Neural cell (in vitro differentiated cells): Measurements from ENCODE around the gene SLC38A3. TPM values are rescaled to one million over a fixed set of nuclear protein-coding genes. Genes with fewer than 3 reads are reported as not detected.
"Not testable (repeated sequence)": the region's sequence is repeated elsewhere in the genome, so short reads cannot be mapped to it uniquely, and the experiment has no call there.

ENCODE experiments used
- H2AFZ ChIP-seq: fragments of 200-600, 300-800 bp; sonication (generic), shearing (Covaris generic); 2 replicates; pipeline ENCODE4 v1.6.0; 2014; ENCODE audit warnings: low read depth, mild to moderate bottlenecking, antibody characterized with exemption, low read length, moderate library complexity
- H3F3A ChIP-seq: fragments of 200-600 bp; shearing (Covaris generic); 2 replicates; pipeline ENCODE4 v1.6.1; 2016; ENCODE audit warnings: mild to moderate bottlenecking, moderate library complexity, mixed read lengths, antibody characterized with exemption, low read length; ENCODE audit not compliant: insufficient read depth, poor library complexity, severe bottlenecking
- H3K27ac ChIP-seq: fragments of 200-600, 300-800 bp; sonication (generic), shearing (Covaris generic); 2 replicates; pipeline ENCODE4 v1.5.1; 2014; ENCODE audit warnings: mild to moderate bottlenecking, low read length, moderate library complexity
- H3K27me3 ChIP-seq: fragments of 300-800, 200-600 bp; sonication (generic), shearing (Covaris generic); 2 replicates; pipeline ENCODE4 v1.6.0; 2014; ENCODE audit warnings: mild to moderate bottlenecking, low read depth, low read length, moderate library complexity; ENCODE audit not compliant: insufficient read depth
- H3K36me3 ChIP-seq: fragments of 300-800, 200-600 bp; sonication (generic), shearing (Covaris generic); 2 replicates; pipeline ENCODE4 v1.5.1; 2014; ENCODE audit warnings: mild to moderate bottlenecking, antibody characterized with exemption, low read length, moderate library complexity; ENCODE audit not compliant: insufficient read depth
- H3K4me2 ChIP-seq: fragments of 300-800, 200-600 bp; sonication (generic), shearing (Covaris generic); 2 replicates; pipeline ENCODE4 v1.6.0; 2014; ENCODE audit warnings: mild to moderate bottlenecking, low read length
- H3K4me3 ChIP-seq: fragments of 300-800, 200-600 bp; sonication (generic), shearing (Covaris generic); 2 replicates; pipeline ENCODE4 v1.5.1; 2014; ENCODE audit warnings: mild to moderate bottlenecking, low read length, moderate library complexity
- H3K79me2 ChIP-seq: fragments of 200-600 bp; shearing (Covaris generic); replicated peaks from 2 replicates; pipeline ENCODE4 v1.6.0; 2014; ENCODE audit warnings: mild to moderate bottlenecking, low read length, moderate library complexity; ENCODE audit not compliant: insufficient read depth
- H3K9ac ChIP-seq: fragments of 300-800, 200-600 bp; sonication (generic), shearing (Covaris generic); 2 replicates; pipeline ENCODE4 v1.6.1; 2016; ENCODE audit warnings: mild to moderate bottlenecking, low read length, mixed read lengths
- H3K9me2 ChIP-seq: fragments of 200-600 bp; shearing (Covaris generic); 2 replicates; pipeline ENCODE4 v1.6.1; 2016; ENCODE audit warnings: mild to moderate bottlenecking, low read length, mixed read lengths; ENCODE audit not compliant: insufficient read depth
- H3K9me3 ChIP-seq: fragments of 200-600, 300-800 bp; sonication (generic), shearing (Covaris generic); 2 replicates; pipeline ENCODE4 v1.6.1; 2016; ENCODE audit warnings: mild to moderate bottlenecking, mixed run types, low read length, moderate library complexity, mixed read lengths
- H4K20me1 ChIP-seq: fragments of 200-600 bp; shearing (Covaris generic); 2 replicates; pipeline ENCODE4 v1.6.1; 2016; ENCODE audit warnings: mild to moderate bottlenecking, mixed run types; ENCODE audit not compliant: insufficient read depth
- CTCF ChIP-seq: fragments of 450-650 bp; IDR thresholded peaks from 2 replicates; pipeline ENCODE4 v1.5.1; 2014; ENCODE audit warnings: antibody characterized with exemption, mild to moderate bottlenecking, moderate library complexity; ENCODE audit not compliant: poor library complexity, severe bottlenecking
- EP300 ChIP-seq: fragments of 450-650 bp; conservative IDR thresholded peaks from 2 replicates; pipeline ENCODE4 v1.6.1; 2014; ENCODE audit warnings: antibody characterized with exemption, mild to moderate bottlenecking, moderate library complexity; ENCODE audit not compliant: poor library complexity, severe bottlenecking
- EZH2 ChIP-seq: fragments of 200-600, 300-800 bp; shearing (Covaris generic), sonication (generic); IDR thresholded peaks from 2 replicates; pipeline ENCODE4 v1.6.1; 2014; ENCODE audit warnings: antibody characterized with exemption, low read length, borderline replicate concordance, mild to moderate bottlenecking; ENCODE audit not compliant: insufficient read depth, poor library complexity, severe bottlenecking
- MXI1 ChIP-seq: fragments of 450-650 bp; conservative IDR thresholded peaks from 2 replicates; pipeline ENCODE4 v1.6.1; 2014; ENCODE audit warnings: antibody characterized with exemption, mild to moderate bottlenecking; ENCODE audit not compliant: poor library complexity, severe bottlenecking
- POLR2AphosphoS5 ChIP-seq: IDR thresholded peaks from 2 replicates; pipeline ENCODE4 v1.6.1; 2012
- RAD21 ChIP-seq: fragments of 450-650 bp; conservative IDR thresholded peaks from 2 replicates; pipeline ENCODE4 v1.6.1; 2014; ENCODE audit warnings: antibody characterized with exemption, mild to moderate bottlenecking, moderate library complexity
- REST ChIP-seq: IDR thresholded peaks from 2 replicates; pipeline ENCODE4 v1.6.1; 2012; ENCODE audit warnings: borderline replicate concordance
- SMC3 ChIP-seq: fragments of 450-650 bp; conservative IDR thresholded peaks from 2 replicates; pipeline ENCODE4 v1.6.1; 2014; ENCODE audit warnings: antibody characterized with exemption, mild to moderate bottlenecking, moderate library complexity; ENCODE audit not compliant: poor library complexity
- TAF1 ChIP-seq: IDR thresholded peaks from 2 replicates; pipeline ENCODE4 v1.6.1; 2012; ENCODE audit warnings: low read depth
- polyA plus RNA-seq: library from polyadenylated mRNA; depleted of rRNA; stranded (reverse); fragments of >200 nt; gene quantifications from 2 replicates; pipeline ENCODE4 v1.2.3, GENCODE V29; 2014

The SLC38A3 gene
- polyA plus RNA-seq, 1 donor from 2014 or later = not detected

GRCh38 chr3:50227390-50228183 is 22.5 kb downstream of the SLC38A3 start:
- Histone ChIP-seq H3K36me3 (no peaks in the 10 kb centered on the region), H3K27me3 (no peaks in the 10 kb centered on the region), H3K9me2 (no peaks in the 10 kb centered on the region), H3K79me2 (no peaks in the 10 kb centered on the region), H3K4me3 (peak overlapping the region; percentile 73), H4K20me1 (no peaks in the 10 kb centered on the region), H3F3A (no peaks in the 10 kb centered on the region), H3K9ac (peak overlapping the region; percentile 89), H3K27ac (peak overlapping the region; percentile 87), H2AFZ (peak overlapping the region; percentile 34), H3K9me3 (no peaks in the 10 kb centered on the region), H3K4me2 (peak overlapping the region; percentile 37)
- peak; percentile 93 for TF ChIP-seq RAD21
- peak; percentile 92 for TF ChIP-seq POLR2AphosphoS5
- peak; percentile 24 for TF ChIP-seq MXI1
- peak; percentile 84 for TF ChIP-seq CTCF
- peak; percentile 48 for TF ChIP-seq EP300
- peak; percentile 95 for TF ChIP-seq SMC3
- no peak for TF ChIP-seq TAF1
- no peak for TF ChIP-seq EZH2
- peak; percentile 63 for TF ChIP-seq REST

- not testable (repeated sequence) for H3K9me3 ChIP-seq, H3K27me3 ChIP-seq, H4K20me1 ChIP-seq, H2AFZ ChIP-seq, H3F3A ChIP-seq, H3K36me3 ChIP-seq, H3K9me2 ChIP-seq, H3K79me2 ChIP-seq
- H3K4me3 ChIP-seq = peak overlapping the region; percentile 73
- peak overlapping the region; percentile 37 for H3K4me2 ChIP-seq
- peak overlapping the region; percentile 89 for H3K9ac ChIP-seq
- peak overlapping the region; percentile 87 for H3K27ac ChIP-seq
Observed at GRCh38 chr3:50228184-50228763, 23.2 kb downstream of the SLC38A3 start.
